IMR-90 (cell line): ENCODE data around the gene TDRD12.

Source experiments
- CEBPB ChIP-seq: IDR thresholded peaks from 2 replicates; pipeline ENCODE4 v1.6.1; 2012; ENCODE audit warnings: low read depth, low read length, improper control_type of control experiment
- CTCF ChIP-seq: conservative IDR thresholded peaks from 2 replicates; pipeline ENCODE4 v1.5.1; 2012; ENCODE audit warnings: mild to moderate bottlenecking, low read depth, low read length, improper control_type of control experiment
- MAZ ChIP-seq: IDR thresholded peaks from 2 replicates; pipeline ENCODE4 v1.6.1; 2012; ENCODE audit warnings: low read depth, mild to moderate bottlenecking, low read length, improper control_type of control experiment, moderate library complexity, borderline replicate concordance
- POLR2A ChIP-seq: IDR thresholded peaks from 2 replicates; pipeline ENCODE4 v1.6.1; 2012; ENCODE audit warnings: mild to moderate bottlenecking, low read depth, low read length
- TF ChIP-seq, protein P1 (sequence below): fragments of 150-350 bp; IDR thresholded peaks from 2 replicates; pipeline ENCODE4 v1.6.1; 2016; ENCODE audit warnings: low read depth, mild to moderate bottlenecking, low read length, moderate library complexity, borderline replicate concordance
- TF ChIP-seq, protein P2 (sequence below): fragments of 150-350 bp; IDR thresholded peaks from 2 replicates; pipeline ENCODE4 v1.6.1; 2017; ENCODE audit warnings: mild to moderate bottlenecking, antibody characterized with exemption, low read length, low read depth

GRCh38 chr19:32857584-32857983 is 138.0 kb downstream of the TDRD12 start:
- no peak for TF ChIP-seq CTCF
- TF ChIP-seq MAZ = no peak
- TF ChIP-seq, protein P1, sequence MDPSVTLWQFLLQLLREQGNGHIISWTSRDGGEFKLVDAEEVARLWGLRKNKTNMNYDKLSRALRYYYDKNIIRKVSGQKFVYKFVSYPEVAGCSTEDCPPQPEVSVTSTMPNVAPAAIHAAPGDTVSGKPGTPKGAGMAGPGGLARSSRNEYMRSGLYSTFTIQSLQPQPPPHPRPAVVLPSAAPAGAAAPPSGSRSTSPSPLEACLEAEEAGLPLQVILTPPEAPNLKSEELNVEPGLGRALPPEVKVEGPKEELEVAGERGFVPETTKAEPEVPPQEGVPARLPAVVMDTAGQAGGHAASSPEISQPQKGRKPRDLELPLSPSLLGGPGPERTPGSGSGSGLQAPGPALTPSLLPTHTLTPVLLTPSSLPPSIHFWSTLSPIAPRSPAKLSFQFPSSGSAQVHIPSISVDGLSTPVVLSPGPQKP = no peak
- TF ChIP-seq, protein P2, sequence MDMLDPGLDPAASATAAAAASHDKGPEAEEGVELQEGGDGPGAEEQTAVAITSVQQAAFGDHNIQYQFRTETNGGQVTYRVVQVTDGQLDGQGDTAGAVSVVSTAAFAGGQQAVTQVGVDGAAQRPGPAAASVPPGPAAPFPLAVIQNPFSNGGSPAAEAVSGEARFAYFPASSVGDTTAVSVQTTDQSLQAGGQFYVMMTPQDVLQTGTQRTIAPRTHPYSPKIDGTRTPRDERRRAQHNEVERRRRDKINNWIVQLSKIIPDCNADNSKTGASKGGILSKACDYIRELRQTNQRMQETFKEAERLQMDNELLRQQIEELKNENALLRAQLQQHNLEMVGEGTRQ = no peak
- no peak for TF ChIP-seq POLR2A
- TF ChIP-seq CEBPB = no peak
